Loucy (cell line): ENCODE data around the gene MAST4.

ENCODE experiments used
- H2AFZ ChIP-seq: fragments of 200-600 bp; sonication (generic); 2 replicates; pipeline ENCODE4 v1.6.0; 2016; ENCODE audit warnings: antibody characterized with exemption, mild to moderate bottlenecking, low read length, moderate library complexity
- H3F3A ChIP-seq: fragments of 200-600 bp; 2 replicates; pipeline ENCODE4 v1.6.0; 2016; ENCODE audit warnings: antibody characterized with exemption, low read depth, mild to moderate bottlenecking
- H3K27me3 ChIP-seq: fragments of 200-600 bp; sonication (generic); 2 replicates; pipeline ENCODE4 v1.6.1; 2014; ENCODE audit warnings: low read length, mild to moderate bottlenecking; ENCODE audit not compliant: insufficient read depth, poor library complexity, severe bottlenecking
- H3K36me3 ChIP-seq: fragments of 200-600 bp; sonication (generic); 2 replicates; pipeline ENCODE4 v1.6.1; 2016; ENCODE audit warnings: low read length; ENCODE audit not compliant: insufficient read depth
- H3K4me1 ChIP-seq: fragments of 200-600 bp; sonication (generic); 2 replicates; pipeline ENCODE4 v1.5.1; 2014; ENCODE audit warnings: low read length, mild to moderate bottlenecking; ENCODE audit not compliant: insufficient read depth, poor library complexity, severe bottlenecking
- H3K4me2 ChIP-seq: fragments of 200-600 bp; sonication (generic); 2 replicates; pipeline ENCODE4 v1.6.0; 2014; ENCODE audit warnings: antibody characterized with exemption, low read length, low read depth, mild to moderate bottlenecking; ENCODE audit not compliant: poor library complexity, severe bottlenecking
- H3K4me3 ChIP-seq: fragments of 200-600 bp; sonication (generic); 2 replicates; pipeline ENCODE4 v1.5.1; 2014; ENCODE audit warnings: low read length, mild to moderate bottlenecking, mixed read lengths; ENCODE audit not compliant: poor library complexity, severe bottlenecking
- H3K79me2 ChIP-seq: fragments of 200-600 bp; sonication (generic); 2 replicates; pipeline ENCODE4 v1.6.1; 2014; ENCODE audit warnings: low read length; ENCODE audit not compliant: insufficient read depth
- H3K9ac ChIP-seq: fragments of 200-600 bp; sonication (generic); 2 replicates; pipeline ENCODE4 v1.6.0; 2014; ENCODE audit warnings: mild to moderate bottlenecking, low read depth, low read length, moderate library complexity; ENCODE audit not compliant: poor library complexity, severe bottlenecking
- H3K9me2 ChIP-seq: fragments of 200-600 bp; sonication (generic); replicated peaks from 2 replicates; pipeline ENCODE4 v1.6.1; 2016; ENCODE audit warnings: low read depth, low read length, mixed read lengths
- H3K9me3 ChIP-seq: fragments of 200-600 bp; sonication (generic); 2 replicates; pipeline ENCODE4 v1.6.1; 2014; ENCODE audit warnings: mild to moderate bottlenecking, antibody characterized with exemption, low read length, low read depth; ENCODE audit not compliant: insufficient read depth
- H4K20me1 ChIP-seq: fragments of 200-600 bp; sonication (generic); 2 replicates; pipeline ENCODE4 v1.6.0; 2014; ENCODE audit warnings: antibody characterized with exemption, low read length, mild to moderate bottlenecking; ENCODE audit not compliant: insufficient read depth, poor library complexity, severe bottlenecking
- CTCF ChIP-seq: fragments of 200-600 bp; sonication (generic); conservative IDR thresholded peaks from 2 replicates; pipeline ENCODE4 v1.5.1; 2014; ENCODE audit warnings: mild to moderate bottlenecking, antibody characterized with exemption, low read length
- EZH2phosphoT487 ChIP-seq: fragments of 200-600 bp; IDR thresholded peaks from 2 replicates; pipeline ENCODE4 v1.6.1; 2018; ENCODE audit warnings: antibody characterized with exemption, mild to moderate bottlenecking, moderate library complexity, borderline replicate concordance

The MAST4 gene

DNA sequence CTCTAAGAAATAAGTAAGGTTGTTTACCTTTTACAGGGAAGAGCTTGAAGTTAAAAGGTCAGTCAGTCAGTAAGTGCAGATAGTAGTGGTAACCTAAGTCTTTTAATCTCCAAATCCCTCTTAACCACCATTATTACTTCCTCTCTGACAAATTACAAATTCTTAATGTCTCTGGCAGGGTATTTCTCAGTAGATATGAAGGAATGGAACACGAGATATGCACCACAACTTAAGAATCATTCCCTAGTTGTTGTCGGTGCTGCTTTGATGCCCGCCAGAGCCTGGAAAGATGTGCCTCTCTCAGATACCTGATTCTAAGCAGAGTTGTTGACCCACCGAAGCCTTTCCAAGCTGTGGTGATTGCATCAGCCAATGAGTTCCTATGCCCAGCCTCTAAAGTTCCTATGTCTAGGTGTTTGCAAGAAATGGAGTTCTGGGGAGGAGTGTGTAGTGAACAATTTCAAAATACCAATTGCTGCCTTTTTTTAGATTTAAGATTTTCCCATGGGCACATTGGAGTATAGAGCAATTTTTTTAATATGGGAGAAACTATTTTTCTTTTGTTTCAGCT is 521.9 kb downstream of the MAST4 start:
- Histone ChIP-seq H3K4me2 (no peak overlapping the region), H3K9me2 (no peaks in the 10 kb centered on the region), H3K4me3 (no peak overlapping the region), H3K4me1 (peaks cover 4% of the 10 kb centered on the region), H3F3A (no peaks in the 10 kb centered on the region), H3K9ac (no peak overlapping the region), H3K27me3 (no peaks in the 10 kb centered on the region), H2AFZ (no peak overlapping the region), H3K36me3 (peaks cover 41% of the 10 kb centered on the region), H4K20me1 (no peaks in the 10 kb centered on the region), H3K9me3 (no peaks in the 10 kb centered on the region), H3K79me2 (no peaks in the 10 kb centered on the region)
- no peak for TF ChIP-seq CTCF
- no peak for TF ChIP-seq EZH2phosphoT487

DNA sequence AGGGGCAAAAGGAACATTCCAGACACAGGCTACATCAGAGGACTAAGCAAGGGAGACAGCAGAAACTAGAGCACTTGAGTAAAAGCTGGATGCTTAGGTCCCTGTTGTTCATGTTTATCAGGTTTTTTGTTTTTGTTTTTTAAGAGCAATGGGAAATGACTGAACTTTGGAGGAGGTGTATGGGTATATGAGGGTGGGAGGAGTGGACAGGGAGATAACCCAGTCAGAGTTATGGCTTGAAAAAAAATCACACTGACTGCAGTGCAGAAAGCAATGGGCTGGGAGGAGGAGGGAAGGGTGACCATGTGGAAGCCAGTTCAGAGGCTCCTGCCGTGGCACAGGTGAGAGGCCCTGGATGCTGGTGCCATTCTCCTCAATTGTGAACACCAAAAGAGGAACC is 522.8 kb downstream of the MAST4 start:
- Histone ChIP-seq H3K9ac (no peak overlapping the region), H3F3A (no peaks in the 10 kb centered on the region), H3K4me3 (no peak overlapping the region), H3K4me1 (peaks cover 4% of the 10 kb centered on the region), H4K20me1 (no peaks in the 10 kb centered on the region), H2AFZ (no peak overlapping the region), H3K9me2 (no peaks in the 10 kb centered on the region), H3K36me3 (peaks cover 38% of the 10 kb centered on the region), H3K4me2 (no peak overlapping the region), H3K9me3 (no peaks in the 10 kb centered on the region), H3K27me3 (no peaks in the 10 kb centered on the region), H3K79me2 (no peaks in the 10 kb centered on the region)
- no peak for TF ChIP-seq EZH2phosphoT487
- TF ChIP-seq CTCF: no peak

DNA sequence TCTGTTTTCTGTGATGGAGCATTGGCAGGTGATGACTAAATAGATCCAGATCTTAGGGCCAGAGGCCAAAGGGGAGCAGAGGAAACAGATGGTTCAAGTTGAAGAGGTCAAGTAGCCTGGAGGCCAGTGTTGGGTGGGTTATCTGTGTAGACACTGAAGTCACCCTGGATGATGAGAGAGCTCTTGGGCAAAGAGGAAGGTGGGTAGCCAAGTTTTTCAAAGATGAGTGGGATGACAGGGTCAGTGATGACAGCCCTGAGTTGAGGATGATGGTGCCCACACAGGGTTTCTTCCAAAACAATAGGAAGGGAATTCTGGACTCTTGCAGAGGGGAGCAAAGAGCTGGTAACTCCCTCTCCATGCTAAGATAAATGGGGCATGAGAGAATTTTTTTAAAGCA is 523.8 kb downstream of the MAST4 start:
- Histone ChIP-seq H3K4me3 (no peak overlapping the region), H3K9me3 (no peaks in the 10 kb centered on the region), H2AFZ (no peak overlapping the region), H3K27me3 (no peaks in the 10 kb centered on the region), H3K79me2 (no peaks in the 10 kb centered on the region), H3K4me2 (no peak overlapping the region), H3K36me3 (peaks cover 42% of the 10 kb centered on the region), H3K4me1 (peaks cover 4% of the 10 kb centered on the region), H3K9ac (no peak overlapping the region), H3F3A (no peaks in the 10 kb centered on the region), H3K9me2 (no peaks in the 10 kb centered on the region), H4K20me1 (no peaks in the 10 kb centered on the region)
- TF ChIP-seq CTCF (no peak), EZH2phosphoT487 (no peak)
